ENCODE data around the gene ZNF283.
"Not testable (repeated sequence)": the region's sequence is repeated elsewhere in the genome, so short reads cannot be mapped to it uniquely, and the experiment has no call there.

The ZNF283 gene

GRCh38 chr19:43807651-43808050 lies 19.5 kb upstream of the ZNF283 start:
- H3K4me3 ChIP-seq (ENCODE audit: low read depth, low read length): no peak overlapping the region
- no peak for DNase-seq (ENCODE audit: low read depth, low spot score)
- in situ Hi-C loops (cut with HindIII; ENCODE audit: low sequenced_read_pairs): no loop called here
- TF ChIP-seq, protein P1, sequence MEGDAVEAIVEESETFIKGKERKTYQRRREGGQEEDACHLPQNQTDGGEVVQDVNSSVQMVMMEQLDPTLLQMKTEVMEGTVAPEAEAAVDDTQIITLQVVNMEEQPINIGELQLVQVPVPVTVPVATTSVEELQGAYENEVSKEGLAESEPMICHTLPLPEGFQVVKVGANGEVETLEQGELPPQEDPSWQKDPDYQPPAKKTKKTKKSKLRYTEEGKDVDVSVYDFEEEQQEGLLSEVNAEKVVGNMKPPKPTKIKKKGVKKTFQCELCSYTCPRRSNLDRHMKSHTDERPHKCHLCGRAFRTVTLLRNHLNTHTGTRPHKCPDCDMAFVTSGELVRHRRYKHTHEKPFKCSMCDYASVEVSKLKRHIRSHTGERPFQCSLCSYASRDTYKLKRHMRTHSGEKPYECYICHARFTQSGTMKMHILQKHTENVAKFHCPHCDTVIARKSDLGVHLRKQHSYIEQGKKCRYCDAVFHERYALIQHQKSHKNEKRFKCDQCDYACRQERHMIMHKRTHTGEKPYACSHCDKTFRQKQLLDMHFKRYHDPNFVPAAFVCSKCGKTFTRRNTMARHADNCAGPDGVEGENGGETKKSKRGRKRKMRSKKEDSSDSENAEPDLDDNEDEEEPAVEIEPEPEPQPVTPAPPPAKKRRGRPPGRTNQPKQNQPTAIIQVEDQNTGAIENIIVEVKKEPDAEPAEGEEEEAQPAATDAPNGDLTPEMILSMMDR (IDR thresholded peaks at IDR 0.05; ENCODE audit: low read depth, low read length): no peak

GRCh38 chr19:43809762-43810696 lies 17.1 kb upstream of the ZNF283 start:
- H3K4me3 ChIP-seq (ENCODE audit: low read depth, low read length): no peak overlapping the region
- DNase-seq (ENCODE audit: low read depth, low spot score): peak; percentile 67
- in situ Hi-C loops (cut with HindIII; ENCODE audit: low sequenced_read_pairs): no loop called here
- TF ChIP-seq, protein P1 (IDR thresholded peaks at IDR 0.05; ENCODE audit: low read depth, low read length): peak; percentile 56

GRCh38 chr19:43811837-43812236 lies 15.3 kb upstream of the ZNF283 start:
- in situ Hi-C loops (cut with HindIII; ENCODE audit: low sequenced_read_pairs): no loop called here
- TF ChIP-seq, protein P1 (IDR thresholded peaks at IDR 0.05; ENCODE audit: low read depth, low read length): no peak
- no peak overlapping the region for H3K4me3 ChIP-seq (ENCODE audit: low read depth, low read length)
- DNase-seq (ENCODE audit: low read depth, low spot score): no peak

DNA sequence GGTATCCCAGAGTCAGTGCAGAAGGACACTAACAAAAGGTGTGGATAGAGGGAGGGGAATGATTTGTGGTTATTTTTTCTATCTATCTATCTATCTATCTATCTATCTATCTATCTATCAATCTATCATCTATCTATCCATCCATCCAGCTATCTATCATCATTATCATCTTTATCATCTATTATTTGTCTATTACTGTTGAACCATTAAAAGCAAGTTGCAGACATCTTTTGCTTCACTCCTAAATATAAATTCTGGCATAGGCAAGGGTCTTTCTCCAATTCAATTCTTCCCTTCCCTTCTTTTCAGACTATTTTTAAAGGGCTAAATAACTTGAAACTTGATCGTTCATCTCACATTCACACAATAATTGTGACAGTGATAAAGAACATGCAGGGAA lies 14.9 kb upstream of the ZNF283 start:
- in situ Hi-C loops (cut with HindIII; ENCODE audit: low sequenced_read_pairs): no loop called here
- no peak overlapping the region for H3K4me3 ChIP-seq (ENCODE audit: low read depth, low read length)
- no peak for DNase-seq (ENCODE audit: low read depth, low spot score)
- TF ChIP-seq, protein P1 (IDR thresholded peaks at IDR 0.05; ENCODE audit: low read depth, low read length): no peak

DNA sequence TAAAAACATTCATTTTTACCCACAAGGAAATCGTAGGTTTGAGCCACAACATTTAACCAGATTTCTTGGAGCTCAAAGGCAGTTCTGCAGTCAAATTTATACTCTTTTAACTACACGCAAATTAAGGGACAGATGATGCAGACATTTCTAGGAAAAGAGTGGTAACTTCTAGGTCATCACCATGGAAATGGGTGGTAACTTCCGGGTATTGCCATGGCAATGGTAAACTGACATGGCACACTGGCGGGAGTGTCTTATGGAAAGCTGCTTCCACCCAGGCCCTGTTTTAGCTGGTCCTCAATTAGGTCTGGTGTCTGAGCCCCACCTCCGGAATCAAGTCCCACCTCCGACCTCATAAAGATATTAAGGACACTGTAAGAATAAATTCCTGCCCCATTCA lies 14.4 kb upstream of the ZNF283 start:
- in situ Hi-C loops (cut with HindIII; ENCODE audit: low sequenced_read_pairs): no loop called here
- DNase-seq (ENCODE audit: low read depth, low spot score): no peak
- no peak overlapping the region for H3K4me3 ChIP-seq (ENCODE audit: low read depth, low read length)
- TF ChIP-seq, protein P1 (IDR thresholded peaks at IDR 0.05; ENCODE audit: low read depth, low read length): no peak

DNA sequence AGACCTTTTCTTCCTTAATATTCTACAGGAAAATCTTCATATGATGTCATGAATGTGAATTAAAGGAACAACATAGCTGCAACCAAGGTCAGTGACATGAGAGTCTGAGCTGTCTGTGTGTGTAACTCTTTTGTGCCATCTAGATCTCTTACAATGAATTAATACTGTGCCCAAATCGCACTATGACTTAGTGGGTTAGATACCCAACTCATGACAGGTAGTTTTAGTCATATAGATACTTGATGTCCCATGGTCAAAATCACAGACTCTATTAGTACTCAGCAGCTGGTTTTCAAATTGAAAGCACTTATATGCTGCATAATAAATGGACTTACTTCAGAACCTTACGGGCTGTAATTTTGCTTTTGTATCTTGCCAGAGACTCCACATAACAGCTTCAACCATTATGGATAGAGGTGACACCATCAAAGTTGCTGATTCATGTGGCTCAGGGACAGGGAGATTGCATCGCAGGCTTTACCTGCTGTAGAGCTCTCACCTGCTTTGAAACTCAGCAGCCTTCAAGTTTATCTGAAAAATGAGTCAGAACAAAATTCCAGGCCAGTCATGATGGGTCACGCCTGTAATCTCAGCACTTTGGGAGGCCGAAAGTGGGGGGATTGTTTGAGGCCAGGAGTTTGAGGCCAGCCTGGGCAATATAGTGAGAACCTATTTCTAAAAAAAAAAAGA lies 12.3 kb upstream of the ZNF283 start:
- TF ChIP-seq, protein P1 (IDR thresholded peaks at IDR 0.05; ENCODE audit: low read depth, low read length): no peak
- in situ Hi-C loops (cut with HindIII; ENCODE audit: low sequenced_read_pairs): no loop called here
- DNase-seq (ENCODE audit: low read depth, low spot score): no peak
- H3K4me3 ChIP-seq (ENCODE audit: low read depth, low read length): no peak overlapping the region

DNA sequence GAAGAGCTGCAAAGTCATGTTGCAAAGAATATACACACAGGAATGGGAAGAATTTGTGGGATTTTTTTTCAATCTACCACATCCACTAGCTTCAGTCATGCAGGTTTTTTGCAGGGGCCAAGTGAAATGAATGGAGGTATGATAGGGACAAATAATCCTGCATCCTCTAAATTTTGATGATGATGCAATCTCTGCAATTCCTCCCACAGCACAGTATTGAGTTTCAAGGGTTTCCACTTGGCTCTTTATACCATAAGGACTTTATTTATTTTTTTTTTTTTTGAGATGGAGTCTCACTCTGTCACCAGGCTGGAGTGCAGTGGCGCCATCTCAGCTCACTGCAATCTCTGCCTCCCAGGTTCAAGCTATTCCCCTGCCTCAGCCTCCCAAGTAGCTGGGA lies 9.7 kb upstream of the ZNF283 start:
- in situ Hi-C loops (cut with HindIII; ENCODE audit: low sequenced_read_pairs); DNase-seq (ENCODE audit: low read depth, low spot score); H3K4me3 ChIP-seq (ENCODE audit: low read depth, low read length): not testable (repeated sequence)

Data from astrocyte of the spinal cord (primary cell).